Tibial nerve (tissue), 4 donors: ENCODE data around the gene CDHR3. TPM values are rescaled to one million over a fixed set of nuclear protein-coding genes. Genes with fewer than 3 reads are reported as not detected.

ENCODE experiments used
- DNase-seq, 2 donors: peaks; one replicate each; pipeline ENCODE4 v3.0.0-alpha.2; 2019; ENCODE audit warnings: low spot score in 2 of 2
- H3K27ac ChIP-seq, 4 donors: fragments of 200-600 bp; sonication (generic) in 3 of 4; one replicate each; pipeline ENCODE4 v1.5.1; 2017 to 2019; ENCODE audit warnings: mild to moderate bottlenecking in 1 of 4
- H3K27me3 ChIP-seq, 2 donors: fragments of 200-600 bp; sonication (generic) in 1 of 2; one replicate each; pipeline versions ENCODE4 v1.5.1 to v1.6.0; 2017 to 2019
- H3K36me3 ChIP-seq, 3 donors: fragments of 200-600 bp; sonication (generic); one replicate each; pipeline ENCODE4 v1.5.1; 2018 to 2019
- H3K4me1 ChIP-seq, 4 donors: fragments of 200-600 bp; sonication (generic) in 3 of 4; one replicate each; pipeline ENCODE4 v1.5.1; 2017 to 2019
- H3K4me3 ChIP-seq, 4 donors: fragments of 200-600 bp; sonication (generic) in 3 of 4; one replicate each; pipeline ENCODE4 v1.5.1; 2017 to 2019; ENCODE audit warnings: mild to moderate bottlenecking in 1 of 4, moderate library complexity in 1 of 4
- H3K9me3 ChIP-seq, 4 donors: fragments of 200-600 bp; sonication (generic) in 3 of 4; one replicate each; pipeline ENCODE4 v1.5.1; 2017 to 2019
- EP300 ChIP-seq, 2 donors: sonication (generic); formaldehyde crosslinking; IDR thresholded peaks; one replicate each; pipeline ENCODE4 v1.6.1; 2017; ENCODE audit warnings: antibody characterized with exemption in 2 of 2, mild to moderate bottlenecking in 1 of 2
- POLR2A ChIP-seq, 2 donors: fragments of 450-650 bp; IDR thresholded peaks; one replicate each; pipeline ENCODE4 v1.6.1; 2017; ENCODE audit warnings: antibody characterized with exemption in 2 of 2, mild to moderate bottlenecking in 2 of 2, moderate library complexity in 2 of 2
- WGBS, 2 donors: methylation state at CpG; one replicate each; pipeline ENCODE4 v1.1.5; 2018; 5-methylcytosine and 5-hydroxymethylcytosine counted together
- total RNA-seq, 4 donors: library from RNA; depleted of rRNA; stranded (reverse); fragments of >200 nt; gene quantifications; one replicate each; pipeline ENCODE4 v1.1.0, GENCODE V29; 2016
- TF ChIP-seq, protein P1 (sequence below), 5 experiments: fragments of 200-600 bp in 3 of 5; fragments of 450-650 bp in 2 of 5; sonication (generic) in 3 of 5; IDR thresholded peaks; one replicate each; pipeline ENCODE4 v1.5.1; 2016 to 2019; ENCODE audit warnings: antibody characterized with exemption in 5 of 5, mild to moderate bottlenecking in 3 of 5, moderate library complexity in 2 of 5

Gene CDHR3
- total RNA-seq, 4 donors from 2014 or later = 6.1 to 18.2 (median 10.5) TPM

DNA sequence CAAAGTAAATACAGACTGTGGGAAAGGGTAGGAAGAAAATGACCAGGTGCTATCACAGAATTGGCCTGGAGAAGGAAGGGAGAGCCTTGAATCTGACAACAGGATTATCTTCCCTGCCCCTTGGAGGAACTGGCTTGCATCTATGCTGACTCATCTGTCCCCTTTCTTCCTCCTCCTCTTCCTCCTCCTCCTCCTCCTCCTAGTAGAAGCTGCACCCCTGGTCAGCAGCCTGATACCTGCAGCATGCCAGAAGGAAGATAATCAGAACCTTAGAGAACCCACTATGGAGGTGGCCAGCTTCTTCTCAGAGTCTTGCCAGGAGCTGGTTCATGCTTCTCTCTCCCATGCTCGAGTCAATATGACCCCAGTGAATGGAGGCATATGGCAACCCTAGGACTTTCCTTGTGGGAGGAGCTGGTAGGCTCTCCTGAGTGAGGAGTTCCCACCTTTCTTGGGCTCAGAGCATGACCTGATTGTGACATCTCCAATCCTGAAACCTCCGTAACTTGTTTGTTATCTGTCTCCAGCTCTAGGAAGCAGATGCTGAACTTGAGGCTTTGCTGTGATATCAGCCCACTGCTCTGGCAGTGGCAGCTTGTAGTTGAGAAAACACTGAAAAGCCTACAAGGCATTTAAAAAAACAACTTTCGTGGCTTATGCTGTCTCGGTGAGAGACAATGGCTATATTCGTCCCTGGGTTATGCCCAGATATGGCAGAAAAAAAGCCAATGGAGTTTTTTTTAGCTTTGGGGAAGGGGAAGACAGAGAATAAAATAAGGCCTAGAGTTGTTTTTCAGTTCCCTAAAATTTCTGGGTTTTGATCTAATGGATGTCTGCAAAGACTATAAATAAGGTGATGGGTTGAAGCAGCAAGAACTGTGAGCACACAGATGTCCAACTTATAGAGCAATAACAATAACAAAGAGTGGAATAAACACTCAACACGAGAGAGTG is 60.6 kb downstream of the CDHR3 start:
- TF ChIP-seq POLR2A (IDR thresholded peaks at IDR 0.05) (no peak), EP300 (IDR thresholded peaks at IDR 0.05) (no peak)
- TF ChIP-seq, protein P1, sequence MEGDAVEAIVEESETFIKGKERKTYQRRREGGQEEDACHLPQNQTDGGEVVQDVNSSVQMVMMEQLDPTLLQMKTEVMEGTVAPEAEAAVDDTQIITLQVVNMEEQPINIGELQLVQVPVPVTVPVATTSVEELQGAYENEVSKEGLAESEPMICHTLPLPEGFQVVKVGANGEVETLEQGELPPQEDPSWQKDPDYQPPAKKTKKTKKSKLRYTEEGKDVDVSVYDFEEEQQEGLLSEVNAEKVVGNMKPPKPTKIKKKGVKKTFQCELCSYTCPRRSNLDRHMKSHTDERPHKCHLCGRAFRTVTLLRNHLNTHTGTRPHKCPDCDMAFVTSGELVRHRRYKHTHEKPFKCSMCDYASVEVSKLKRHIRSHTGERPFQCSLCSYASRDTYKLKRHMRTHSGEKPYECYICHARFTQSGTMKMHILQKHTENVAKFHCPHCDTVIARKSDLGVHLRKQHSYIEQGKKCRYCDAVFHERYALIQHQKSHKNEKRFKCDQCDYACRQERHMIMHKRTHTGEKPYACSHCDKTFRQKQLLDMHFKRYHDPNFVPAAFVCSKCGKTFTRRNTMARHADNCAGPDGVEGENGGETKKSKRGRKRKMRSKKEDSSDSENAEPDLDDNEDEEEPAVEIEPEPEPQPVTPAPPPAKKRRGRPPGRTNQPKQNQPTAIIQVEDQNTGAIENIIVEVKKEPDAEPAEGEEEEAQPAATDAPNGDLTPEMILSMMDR (IDR thresholded peaks at IDR 0.05) = no peak
- Histone ChIP-seq H3K27me3 (no peaks in the 10 kb centered on the region), H3K27ac (no peak overlapping the region), H3K36me3 (no peaks in the 10 kb centered on the region), H3K9me3 (no peaks in the 10 kb centered on the region), H3K4me3 (no peak overlapping the region), H3K4me1 (peaks cover 0 to 8% (median 0%) of the 10 kb centered on the region in 4 donors)
- WGBS, 2 donors = 68 to 73% methylated on average over 6 of the region's 6 CpGs
- no peak for DNase-seq

DNA sequence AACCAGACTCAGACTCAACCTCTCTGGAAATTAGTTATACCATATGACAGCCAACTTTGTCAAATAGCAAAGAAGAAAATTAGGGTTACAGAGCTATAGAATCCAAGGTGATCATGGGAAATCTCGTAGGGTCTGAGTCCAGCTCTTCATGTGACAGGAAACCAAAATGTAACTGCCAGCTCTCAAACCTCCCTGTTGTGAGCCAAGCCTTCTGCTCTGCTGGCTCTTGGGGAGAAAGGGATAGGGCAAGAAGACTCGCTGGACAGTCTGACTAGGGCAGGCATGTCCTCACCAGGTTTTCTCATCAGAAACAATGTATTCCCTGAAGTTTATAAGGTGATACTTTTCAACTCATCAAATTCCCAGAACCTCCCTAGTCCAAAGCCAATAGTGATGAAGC is 63.0 kb downstream of the CDHR3 start:
- DNase-seq = no peak
- Histone ChIP-seq H3K27ac (no peak overlapping the region), H3K4me3 (no peak overlapping the region), H3K36me3 (no peaks in the 10 kb centered on the region), H3K4me1 (peaks cover 0 to 8% (median under 1%) of the 10 kb centered on the region in 4 donors), H3K9me3 (no peaks in the 10 kb centered on the region), H3K27me3 (no peaks in the 10 kb centered on the region)
- TF ChIP-seq EP300 (IDR thresholded peaks at IDR 0.05) (no peak), POLR2A (IDR thresholded peaks at IDR 0.05) (no peak)
- TF ChIP-seq, protein P1 (IDR thresholded peaks at IDR 0.05) = no peak
- 77 to 79% methylated on average over 2 of the region's 2 CpGs for WGBS, 2 donors

DNA sequence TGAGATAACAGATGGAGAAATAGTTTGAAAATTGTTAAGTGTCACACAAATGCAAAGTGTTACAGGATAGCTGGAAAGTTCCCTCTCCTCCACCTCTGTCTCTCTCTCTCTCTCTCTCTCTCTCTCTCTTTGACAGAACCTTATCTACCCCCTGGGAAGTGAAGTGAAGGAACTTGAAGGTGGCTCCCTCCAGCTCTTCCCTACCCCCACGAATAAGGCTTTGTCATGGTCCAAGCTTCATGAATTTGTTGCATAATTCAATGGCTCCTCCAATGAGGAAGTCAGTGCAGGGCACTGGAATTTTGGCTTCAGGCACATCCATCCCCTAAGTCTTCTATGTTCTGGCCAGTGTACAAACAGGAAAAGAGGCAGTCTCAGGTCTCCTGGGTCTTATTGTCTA is 66.4 kb downstream of the CDHR3 start:
- no peak overlapping the region for H3K27ac ChIP-seq
- H3K36me3 ChIP-seq = no peaks in the 10 kb centered on the region
- H3K9me3 ChIP-seq = peaks cover 0 to 8% (median 0%) of the 10 kb centered on the region in 4 donors
- no peaks in the 10 kb centered on the region for H3K27me3 ChIP-seq
- DNase-seq = no peak
- TF ChIP-seq, protein P1 (IDR thresholded peaks at IDR 0.05) = no peak
- TF ChIP-seq EP300 (IDR thresholded peaks at IDR 0.05) (no peak), POLR2A (IDR thresholded peaks at IDR 0.05) (no peak)
- peaks cover 0 to 8% (median 2%) of the 10 kb centered on the region in 4 donors for H3K4me1 ChIP-seq
- H3K4me3 ChIP-seq = no peak overlapping the region
- 39 to 58% methylated on average over 1 of the region's 1 CpG for WGBS, 2 donors

DNA sequence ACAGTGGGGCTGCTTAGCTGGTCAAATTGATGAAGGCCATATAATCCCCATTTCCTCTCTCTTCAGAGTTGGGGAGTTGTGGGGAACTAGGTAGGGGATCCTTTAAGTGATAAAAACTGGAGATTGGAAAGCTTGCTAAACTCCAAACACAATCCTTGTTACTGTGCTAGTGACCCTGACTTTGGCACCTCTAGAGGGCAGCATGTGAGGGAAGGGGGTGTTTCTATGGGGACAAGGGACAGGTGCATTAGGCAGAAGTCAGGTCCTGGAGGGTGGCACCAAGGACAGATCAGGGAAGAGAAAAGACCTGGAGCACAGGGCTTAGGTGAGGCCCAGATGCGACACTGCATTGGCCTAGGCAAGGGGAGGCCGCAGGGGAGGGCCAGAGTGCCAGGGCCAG is 66.9 kb downstream of the CDHR3 start:
- Histone ChIP-seq H3K4me1 (peaks cover 0 to 8% (median 2%) of the 10 kb centered on the region in 4 donors), H3K27ac (no peak overlapping the region), H3K36me3 (no peaks in the 10 kb centered on the region), H3K4me3 (no peak overlapping the region), H3K9me3 (peaks cover 0 to 8% (median 0%) of the 10 kb centered on the region in 4 donors), H3K27me3 (no peaks in the 10 kb centered on the region)
- TF ChIP-seq EP300 (IDR thresholded peaks at IDR 0.05) (no peak), POLR2A (IDR thresholded peaks at IDR 0.05) (no peak)
- TF ChIP-seq, protein P1 (IDR thresholded peaks at IDR 0.05) = no peak
- DNase-seq = no peak
- WGBS, 2 donors = 87 to 93% methylated on average over 2 of the region's 2 CpGs
